GM20000 (cell line): ENCODE measurements around the gene RAET1E.
"Not testable (repeated sequence)": the region's sequence is repeated elsewhere in the genome, so short reads cannot be mapped to it uniquely, and the experiment has no call there.

ENCODE experiments used
- DNase-seq: peaks from one replicate; pipeline ENCODE4 v3.0.0; 2012; ENCODE audit warnings: low spot score
- TF ChIP-seq, protein P1 (sequence below): IDR thresholded peaks from 2 replicates; pipeline ENCODE4 v1.5.1; 2012; ENCODE audit warnings: mild to moderate bottlenecking, control low read depth; ENCODE audit errors: extremely low read depth, missing control alignments

Gene RAET1E

DNA sequence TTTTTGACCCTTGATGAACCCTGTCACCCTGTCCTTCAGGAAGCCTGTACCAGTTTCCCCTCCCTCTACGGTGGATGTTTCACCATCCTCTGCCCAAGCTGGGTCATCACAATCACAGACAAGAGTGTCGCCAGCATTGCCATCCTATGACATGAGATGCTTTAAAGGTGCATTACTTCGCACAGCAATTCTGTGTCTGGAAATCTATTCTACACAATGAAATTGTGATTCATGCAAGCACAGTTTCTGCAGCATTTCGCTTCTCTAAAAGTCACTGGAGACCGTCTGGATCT is 41.4 kb upstream of the RAET1E start:
- no peak for DNase-seq
- TF ChIP-seq, protein P1, sequence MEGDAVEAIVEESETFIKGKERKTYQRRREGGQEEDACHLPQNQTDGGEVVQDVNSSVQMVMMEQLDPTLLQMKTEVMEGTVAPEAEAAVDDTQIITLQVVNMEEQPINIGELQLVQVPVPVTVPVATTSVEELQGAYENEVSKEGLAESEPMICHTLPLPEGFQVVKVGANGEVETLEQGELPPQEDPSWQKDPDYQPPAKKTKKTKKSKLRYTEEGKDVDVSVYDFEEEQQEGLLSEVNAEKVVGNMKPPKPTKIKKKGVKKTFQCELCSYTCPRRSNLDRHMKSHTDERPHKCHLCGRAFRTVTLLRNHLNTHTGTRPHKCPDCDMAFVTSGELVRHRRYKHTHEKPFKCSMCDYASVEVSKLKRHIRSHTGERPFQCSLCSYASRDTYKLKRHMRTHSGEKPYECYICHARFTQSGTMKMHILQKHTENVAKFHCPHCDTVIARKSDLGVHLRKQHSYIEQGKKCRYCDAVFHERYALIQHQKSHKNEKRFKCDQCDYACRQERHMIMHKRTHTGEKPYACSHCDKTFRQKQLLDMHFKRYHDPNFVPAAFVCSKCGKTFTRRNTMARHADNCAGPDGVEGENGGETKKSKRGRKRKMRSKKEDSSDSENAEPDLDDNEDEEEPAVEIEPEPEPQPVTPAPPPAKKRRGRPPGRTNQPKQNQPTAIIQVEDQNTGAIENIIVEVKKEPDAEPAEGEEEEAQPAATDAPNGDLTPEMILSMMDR: no peak

DNA sequence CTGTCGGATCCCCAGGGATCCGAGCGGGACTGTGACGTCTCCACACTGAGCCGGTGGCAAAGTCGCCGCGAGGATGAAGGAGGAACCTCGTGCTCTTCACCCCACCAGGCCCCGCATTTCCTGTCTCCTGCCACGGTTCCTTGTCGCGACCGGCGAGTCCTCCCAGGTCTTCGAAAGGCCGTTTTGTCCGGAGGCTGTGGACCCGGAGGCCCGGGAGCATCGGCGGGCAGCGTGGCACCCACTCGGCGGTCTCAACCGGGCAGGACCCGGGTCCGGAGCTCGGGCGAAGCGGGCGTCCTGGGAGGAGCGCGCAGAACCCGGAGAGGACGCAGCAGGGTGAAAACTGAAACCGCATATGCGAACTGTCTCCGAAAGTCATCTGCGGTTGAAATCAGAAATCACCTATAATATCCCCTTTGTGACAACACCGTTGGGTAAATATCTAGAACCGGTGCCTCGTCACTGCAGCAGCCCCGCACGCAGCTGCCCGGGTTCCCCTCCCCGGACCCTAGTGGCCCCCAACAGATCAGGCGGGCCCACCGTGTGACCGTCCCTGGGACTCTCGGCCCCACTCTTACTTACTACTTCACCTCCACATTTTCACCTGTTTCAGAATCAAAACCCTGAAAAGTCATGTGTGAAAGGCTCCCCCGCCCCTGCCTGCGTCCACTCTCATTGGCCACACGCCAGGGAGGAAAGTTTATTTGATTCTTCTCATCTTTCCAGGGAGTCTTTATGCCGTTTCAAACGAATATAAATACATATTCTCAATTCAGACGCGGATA is 40.9 kb upstream of the RAET1E start:
- peak; percentile 82 for DNase-seq
- TF ChIP-seq, protein P1: no peak

DNA sequence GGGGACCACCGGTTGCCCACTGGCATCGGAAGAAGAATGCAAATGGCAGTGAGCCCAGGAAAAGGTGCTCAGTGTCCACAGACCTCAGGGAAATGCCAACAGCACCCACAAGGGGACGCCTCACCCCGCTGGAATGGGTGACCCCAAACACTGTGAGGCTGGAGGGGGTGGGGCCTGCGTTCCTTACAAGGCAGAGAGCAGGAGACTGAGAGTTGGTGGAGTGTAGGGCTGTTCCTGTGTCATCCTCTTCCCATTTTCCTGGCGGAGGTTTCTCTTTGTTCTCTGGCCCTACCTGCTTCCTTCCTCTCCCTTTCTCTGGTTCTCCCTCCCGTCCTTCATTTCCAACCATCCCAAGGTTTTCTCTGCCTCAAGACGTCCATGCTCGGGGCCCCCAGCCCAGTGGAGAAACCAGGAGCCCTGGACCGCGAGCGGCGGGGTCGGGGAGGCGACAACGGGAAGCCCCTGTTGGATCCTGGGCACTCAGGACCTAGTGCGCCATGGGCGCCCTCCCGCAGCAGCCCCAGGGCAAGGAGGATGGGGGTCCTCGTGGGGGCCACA is 40.2 kb upstream of the RAET1E start:
- not testable (repeated sequence) for DNase-seq

DNA sequence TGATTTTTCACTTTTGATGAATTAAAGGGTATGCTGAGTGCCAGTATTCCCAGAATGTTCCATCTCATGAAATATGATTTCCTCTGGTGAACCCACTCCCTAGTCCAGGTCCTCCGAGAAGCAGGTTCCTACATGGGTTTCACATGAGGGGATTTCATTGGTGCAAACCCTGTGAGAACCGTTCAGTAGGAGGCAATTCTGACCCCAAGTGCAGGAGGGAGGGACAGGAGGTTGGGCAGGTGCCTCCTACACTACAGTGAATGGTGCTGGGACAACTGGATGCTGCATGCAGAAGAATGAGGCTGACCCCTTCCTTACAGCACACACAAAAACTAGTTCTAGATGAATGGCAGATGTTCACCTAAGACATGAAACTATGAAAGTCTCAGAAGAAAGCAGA is 38.8 kb upstream of the RAET1E start:
- no peak for DNase-seq
- TF ChIP-seq, protein P1: no peak

DNA sequence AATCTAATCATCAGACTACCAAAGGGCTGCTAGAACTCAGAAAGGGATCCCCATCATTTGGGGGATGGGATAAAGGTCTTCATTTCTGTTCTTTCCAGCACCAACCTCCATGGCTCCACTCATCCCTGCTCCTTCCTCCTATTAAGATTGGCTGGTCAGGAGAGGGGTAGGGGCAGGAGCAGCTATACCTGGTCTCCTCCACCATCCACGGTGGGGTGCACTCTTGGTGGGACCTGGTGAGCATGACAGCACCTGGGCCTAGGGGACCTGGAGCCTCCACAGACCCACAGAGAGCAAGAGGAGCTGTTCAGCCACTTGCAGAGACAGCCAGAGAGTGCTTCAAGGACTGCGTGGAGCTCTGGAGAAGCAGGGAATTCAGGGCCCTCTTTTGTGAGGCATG is 37.8 kb upstream of the RAET1E start:
- TF ChIP-seq, protein P1: no peak
- peak; percentile 2 for DNase-seq

DNA sequence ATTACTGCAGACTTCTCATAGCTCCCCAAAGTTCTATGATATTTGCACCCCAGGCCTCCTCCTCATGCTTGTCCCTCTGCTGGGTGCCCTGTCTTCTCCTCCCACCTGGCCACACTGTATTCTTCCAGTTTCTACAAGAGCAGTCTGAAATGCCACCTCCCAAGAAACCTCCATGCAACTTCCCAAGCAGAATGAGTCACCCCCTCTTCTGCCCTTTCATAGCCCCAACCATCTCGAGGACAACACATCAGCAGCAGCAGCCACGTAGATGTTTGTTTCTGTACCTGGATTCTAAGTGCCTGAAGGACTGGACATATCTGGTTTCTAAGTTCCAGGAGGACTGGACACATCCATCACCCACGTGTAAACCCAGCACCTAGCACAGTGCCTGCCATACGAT is 37.3 kb upstream of the RAET1E start:
- DNase-seq: no peak

DNA sequence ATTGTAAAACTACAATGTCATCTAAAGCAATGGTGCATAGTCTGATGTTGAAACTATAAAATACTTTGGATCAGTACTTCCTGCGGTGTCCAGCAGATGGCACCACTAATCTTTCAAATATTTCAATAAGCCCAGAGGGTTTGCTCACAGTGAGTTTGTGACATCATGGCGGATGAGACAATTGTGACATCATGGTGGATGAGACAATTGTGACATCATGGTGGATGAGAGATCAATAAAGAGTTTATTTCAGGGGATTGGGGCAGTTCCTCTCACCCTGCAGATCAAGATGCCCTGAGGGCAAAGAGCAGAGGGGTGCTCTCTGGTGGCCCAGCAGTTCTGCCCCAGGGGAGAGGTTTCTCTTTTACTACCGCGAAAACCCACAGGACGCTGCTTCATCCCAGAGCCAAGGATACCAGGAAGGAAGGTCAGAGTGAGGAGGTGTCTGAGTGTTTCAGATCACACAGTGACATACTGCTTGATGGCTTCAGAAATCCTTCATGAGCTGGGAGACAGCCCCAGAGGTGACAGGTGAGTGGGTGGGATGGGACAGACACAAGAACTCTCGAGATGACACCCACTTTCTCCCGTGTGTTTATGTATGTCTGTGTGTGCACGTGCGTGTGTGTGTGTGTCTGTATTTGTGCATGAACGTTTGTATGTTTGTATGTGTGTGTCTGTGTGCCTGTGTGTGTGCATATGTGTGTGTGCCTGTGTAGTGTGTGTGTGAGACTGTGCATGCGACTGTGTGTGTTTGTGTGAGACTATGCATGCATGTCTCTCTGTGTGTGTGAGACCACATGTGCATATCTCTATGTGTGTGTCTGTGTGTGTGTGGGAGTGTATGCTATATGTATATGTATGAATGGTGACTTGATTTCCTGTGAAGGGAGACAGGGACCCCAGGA is 36.6 kb upstream of the RAET1E start:
- DNase-seq: peak; percentile 61
- TF ChIP-seq, protein P1: peak; percentile 58

More for the DNA sequence above, 37.3 kb upstream of the RAET1E start:
- TF ChIP-seq, protein P1: no peak
